Natural killer cell (primary cell): ENCODE data around the gene SLAMF8. TPM values are rescaled to one million over a fixed set of nuclear protein-coding genes. Genes with fewer than 3 reads are reported as not detected.

Experiments used
- ATAC-seq, 3 donors: fragments of 150-1000 bp in 2 of 3; fragments of 200-7000 bp in 1 of 3; cut with Tn5 transposase; 1 replicate in 1 of 3; 2 replicates in 2 of 3; pipeline ENCODE4 v1.10.0; 2021; ENCODE audit warnings: mild to moderate bottlenecking in 2 of 3, moderate library complexity in 2 of 3
- DNase-seq, 2 donors: peaks; one replicate each; pipeline versions ENCODE4 v3.0.0 to v3.0.0-alpha.2; 2013 to 2021; ENCODE audit warnings: mixed read lengths in 1 of 2
- H3K27ac ChIP-seq: one replicate; pipeline ENCODE4 v1.5.1; 2013; ENCODE audit warnings: mild to moderate bottlenecking, low read length
- H3K27me3 ChIP-seq: one replicate; pipeline ENCODE4 v1.6.1; 2013; ENCODE audit warnings: low read length; ENCODE audit not compliant: control insufficient read depth, insufficient read depth
- H3K36me3 ChIP-seq: one replicate; pipeline ENCODE4 v1.6.1; 2013; ENCODE audit warnings: low read length; ENCODE audit not compliant: control insufficient read depth, insufficient read depth
- H3K4me1 ChIP-seq: one replicate; pipeline ENCODE4 v1.6.1; 2013; ENCODE audit warnings: low read length; ENCODE audit not compliant: control insufficient read depth, insufficient read depth
- H3K4me3 ChIP-seq: one replicate; pipeline ENCODE4 v1.5.1; 2013; ENCODE audit warnings: low read length
- H3K9me3 ChIP-seq: one replicate; pipeline ENCODE4 v1.6.1; 2013; ENCODE audit warnings: low read length; ENCODE audit not compliant: control insufficient read depth, insufficient read depth
- H3K27ac Mint-ChIP-seq, 2 donors: one replicate each; pipeline ENCODE4 v1.8.0; 2022; ENCODE audit warnings: mild to moderate bottlenecking in 2 of 2, mixed read lengths in 2 of 2, moderate library complexity in 1 of 2
- H3K27me3 Mint-ChIP-seq, 2 donors: one replicate each; pipeline ENCODE4 v1.8.0; 2022; ENCODE audit warnings: low read depth in 2 of 2, mixed read lengths in 2 of 2
- H3K36me3 Mint-ChIP-seq: one replicate; pipeline ENCODE4 v1.8.0; 2022; ENCODE audit warnings: mixed read lengths
- H3K4me1 Mint-ChIP-seq, 2 donors: one replicate each; pipeline ENCODE4 v1.8.0; 2022; ENCODE audit warnings: mixed read lengths in 2 of 2
- H3K4me3 Mint-ChIP-seq: one replicate; pipeline ENCODE4 v1.8.0; 2022; ENCODE audit warnings: mild to moderate bottlenecking, moderate library complexity, mixed read lengths
- H3K9me3 Mint-ChIP-seq, 2 donors: one replicate each; pipeline ENCODE4 v1.8.0; 2022; ENCODE audit warnings: mixed read lengths in 2 of 2
- WGBS: methylation state at CpG from one replicate; pipeline ENCODE4 v1.1.7; 2013; ENCODE audit warnings: missing lambda C conversion rate; ENCODE audit not compliant: insufficient coverage; 5-methylcytosine and 5-hydroxymethylcytosine counted together
- intact Hi-C: fragments of 100-400 bp; cut with micrococcal nuclease; formaldehyde crosslinking; loops from one replicate; pipeline ENCODE4 v1.14.2; 2022
- total RNA-seq, 4 donors: library from RNA; stranded (reverse); fragments of 120-200 nt in 1 of 4; gene quantifications; one replicate each; pipeline versions ENCODE4 v1.2.3 to v1.2.4, GENCODE V29; 2013 to 2022
- TF ChIP-seq, protein P1 (sequence below): fragments of 200-600 bp; IDR thresholded peaks from one replicate; pipeline ENCODE4 v1.8.0; 2022; ENCODE audit warnings: antibody characterized with exemption

SLAMF8 gene
- total RNA-seq, 3 donors from 2014 or later (not counting 1 experiment from before 2014, with no cell fraction given): 0.64 to 4.4 (median 2.8) TPM

- no peak overlapping the region for H3K4me3 ChIP-seq
- no peaks in the 10 kb centered on the region for H3K9me3 ChIP-seq
- ATAC-seq (no peak), DNase-seq (no peak)
- H3K4me1 Mint-ChIP-seq: peaks cover 4 to 6% of the 10 kb centered on the region in 2 donors
- H3K4me3 Mint-ChIP-seq: no peak overlapping the region
- no peaks in the 10 kb centered on the region for H3K9me3 Mint-ChIP-seq
- peaks cover under 1% of the 10 kb centered on the region for H3K4me1 ChIP-seq
- no peak overlapping the region for H3K27ac ChIP-seq
- peaks cover 6 to 30% of the 10 kb centered on the region in 2 donors for H3K27me3 Mint-ChIP-seq
- no peaks in the 10 kb centered on the region for H3K27me3 ChIP-seq
- H3K36me3 ChIP-seq: no peaks in the 10 kb centered on the region
- peaks cover 7% of the 10 kb centered on the region for H3K36me3 Mint-ChIP-seq
- TF ChIP-seq, protein P1, sequence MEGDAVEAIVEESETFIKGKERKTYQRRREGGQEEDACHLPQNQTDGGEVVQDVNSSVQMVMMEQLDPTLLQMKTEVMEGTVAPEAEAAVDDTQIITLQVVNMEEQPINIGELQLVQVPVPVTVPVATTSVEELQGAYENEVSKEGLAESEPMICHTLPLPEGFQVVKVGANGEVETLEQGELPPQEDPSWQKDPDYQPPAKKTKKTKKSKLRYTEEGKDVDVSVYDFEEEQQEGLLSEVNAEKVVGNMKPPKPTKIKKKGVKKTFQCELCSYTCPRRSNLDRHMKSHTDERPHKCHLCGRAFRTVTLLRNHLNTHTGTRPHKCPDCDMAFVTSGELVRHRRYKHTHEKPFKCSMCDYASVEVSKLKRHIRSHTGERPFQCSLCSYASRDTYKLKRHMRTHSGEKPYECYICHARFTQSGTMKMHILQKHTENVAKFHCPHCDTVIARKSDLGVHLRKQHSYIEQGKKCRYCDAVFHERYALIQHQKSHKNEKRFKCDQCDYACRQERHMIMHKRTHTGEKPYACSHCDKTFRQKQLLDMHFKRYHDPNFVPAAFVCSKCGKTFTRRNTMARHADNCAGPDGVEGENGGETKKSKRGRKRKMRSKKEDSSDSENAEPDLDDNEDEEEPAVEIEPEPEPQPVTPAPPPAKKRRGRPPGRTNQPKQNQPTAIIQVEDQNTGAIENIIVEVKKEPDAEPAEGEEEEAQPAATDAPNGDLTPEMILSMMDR: no peak
- 75% methylated on average over 3 of the region's 3 CpGs for WGBS
- H3K27ac Mint-ChIP-seq: no peak overlapping the region
- intact Hi-C loops: no loop called here
These were observed 8.7 kb downstream of the SLAMF8 start for GRCh38 chr1:159835356-159835755.

- intact Hi-C loops: no loop called here
- Histone ChIP-seq H3K9me3 (no peaks in the 10 kb centered on the region), H3K27ac (no peak overlapping the region), H3K27me3 (no peaks in the 10 kb centered on the region), H3K36me3 (no peaks in the 10 kb centered on the region), H3K4me3 (no peak overlapping the region), H3K4me1 (no peaks in the 10 kb centered on the region)
- Mint-ChIP-seq H3K27ac (no peak overlapping the region), H3K9me3 (no peaks in the 10 kb centered on the region), H3K4me1 (peaks cover 1 to 3% of the 10 kb centered on the region in 2 donors), H3K27me3 (peaks cover 1 to 29% of the 10 kb centered on the region in 2 donors), H3K36me3 (peaks cover 7% of the 10 kb centered on the region), H3K4me3 (no peak overlapping the region)
- DNase-seq: no peak
- no peak for ATAC-seq
- WGBS: 89% methylated on average over 7 of the region's 8 CpGs
- TF ChIP-seq, protein P1: no peak
These were observed 9.3 kb downstream of the SLAMF8 start for GRCh38 chr1:159835862-159836525.

GRCh38 chr1:159838715-159839114, 12.0 kb downstream of the SLAMF8 start:
- intact Hi-C loops: no loop called here
- Histone ChIP-seq H3K36me3 (no peaks in the 10 kb centered on the region), H3K9me3 (no peaks in the 10 kb centered on the region), H3K27me3 (no peaks in the 10 kb centered on the region), H3K27ac (no peak overlapping the region), H3K4me1 (no peaks in the 10 kb centered on the region), H3K4me3 (no peak overlapping the region)
- Mint-ChIP-seq H3K36me3 (peaks cover 3% of the 10 kb centered on the region), H3K27ac (no peak overlapping the region), H3K9me3 (no peaks in the 10 kb centered on the region), H3K4me3 (no peak overlapping the region), H3K4me1 (peaks cover 7 to 8% of the 10 kb centered on the region in 2 donors), H3K27me3 (peaks cover 3 to 23% of the 10 kb centered on the region in 2 donors)
- ATAC-seq: no peak
- no peak for DNase-seq
- TF ChIP-seq, protein P1: no peak
- WGBS: 86% methylated on average over 1 of the region's 1 CpG
